Measurements from ENCODE around the gene HMX3. TPM values are rescaled to one million over a fixed set of nuclear protein-coding genes. Genes with fewer than 3 reads are reported as not detected.

The HMX3 gene
- total and polyA plus RNA-seq, 2 of the 13 experiments (the other 11 are each of a cell fraction or from before 2014, with no cell fraction given): not detected

DNA sequence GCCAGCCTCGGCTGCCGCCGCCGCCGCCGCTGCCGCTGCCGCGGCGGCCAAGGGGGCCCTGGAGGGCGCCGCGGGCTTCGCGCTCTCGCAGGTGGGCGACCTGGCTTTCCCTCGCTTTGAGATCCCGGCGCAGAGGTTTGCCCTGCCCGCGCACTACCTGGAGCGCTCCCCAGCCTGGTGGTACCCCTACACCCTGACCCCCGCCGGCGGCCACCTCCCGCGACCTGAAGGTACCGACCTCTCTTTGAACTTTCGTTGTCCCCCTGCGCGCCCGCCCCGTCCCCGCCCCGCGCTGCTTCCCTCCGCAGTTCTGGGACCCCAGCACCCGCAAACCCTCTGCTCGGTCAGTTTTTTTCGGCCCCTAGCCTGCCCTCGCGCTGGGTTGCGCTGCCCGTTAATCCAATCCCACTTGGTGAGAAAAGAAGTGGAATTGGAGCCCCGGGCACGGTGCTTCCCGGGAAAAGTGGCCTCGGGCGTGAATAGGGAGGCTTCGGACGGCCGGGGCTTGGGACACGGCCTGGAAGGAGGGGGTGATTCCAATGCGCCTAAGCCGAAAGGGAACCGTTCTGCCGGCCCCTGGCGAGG, 543 bp downstream of the HMX3 start:
- ChIA-PET CTCF (ENCODE audit: low intra/inter-chr PET ratio, low total read pairs) (no interaction called here), POLR2A (no interaction called here)
- Histone ChIP-seq H2AFZ (ENCODE audit: low read length) (no peak overlapping the region), H3K9ac (ENCODE audit: insufficient read depth, low read depth, low read length) (no peak overlapping the region), H3K79me2 (ENCODE audit: insufficient read depth, low read length) (no peaks in the 10 kb centered on the region), H4K20me1 (ENCODE audit: insufficient read depth, low read length) (peaks cover 6% of the 10 kb centered on the region; the same call in 1 of the 2 replicates), H3K4me1 (ENCODE audit: insufficient read depth, low read length) (peaks cover 60% of the 10 kb centered on the region), H3K9me3 (ENCODE audit: low read length) (no peaks in the 10 kb centered on the region), H3K36me3 (replicated peaks in 1 of 2; ENCODE audit: control insufficient read depth in 1 of 2, insufficient read depth in 2 of 2, low read length in 2 of 2) (no peaks in the 10 kb centered on the region), H3K27me3 (ENCODE audit: control insufficient read depth in 1 of 2, insufficient read depth in 2 of 2, low read length in 2 of 2) (peaks cover 18 to 86% of the 10 kb centered on the region in 2 experiments; a peak in 4 of 5 replicates), H3K27ac (ENCODE audit: extremely low read length, insufficient read depth, low read length) (no peak overlapping the region), H3K4me2 (ENCODE audit: low read depth, low read length) (peak overlapping the region; percentile 69), H3K4me3 (replicated peaks in 1 of 3; ENCODE audit: insufficient read depth in 1 of 3, low read depth in 2 of 3, low read length in 3 of 3) (peak overlapping the region; percentile 27 to 61 (median 37); a peak in 5 of 6 replicates)
- DNase-seq (ENCODE audit: low spot score): no peak
- no peak for ATAC-seq
- BruUV-seq (replicated peaks): no TSS peak
- 6% methylated on average over 48 of the region's 59 CpGs for WGBS (ENCODE audit: low lambda C conversion rate)
- intact Hi-C loops (cut with micrococcal nuclease; ENCODE audit: unreplicated experiment) (loop anchor here (5.0 kb wide), 1 partner anchor 131 kb away; no protein-coding TSS in a partner anchor), in situ Hi-C loops (cut with HindIII; ENCODE audit: extremely low pct_ligation_motif_present, low pct_unique_long_range_greater_than_20kb) (no loop called here)
- TF ChIP-seq, protein P1, sequence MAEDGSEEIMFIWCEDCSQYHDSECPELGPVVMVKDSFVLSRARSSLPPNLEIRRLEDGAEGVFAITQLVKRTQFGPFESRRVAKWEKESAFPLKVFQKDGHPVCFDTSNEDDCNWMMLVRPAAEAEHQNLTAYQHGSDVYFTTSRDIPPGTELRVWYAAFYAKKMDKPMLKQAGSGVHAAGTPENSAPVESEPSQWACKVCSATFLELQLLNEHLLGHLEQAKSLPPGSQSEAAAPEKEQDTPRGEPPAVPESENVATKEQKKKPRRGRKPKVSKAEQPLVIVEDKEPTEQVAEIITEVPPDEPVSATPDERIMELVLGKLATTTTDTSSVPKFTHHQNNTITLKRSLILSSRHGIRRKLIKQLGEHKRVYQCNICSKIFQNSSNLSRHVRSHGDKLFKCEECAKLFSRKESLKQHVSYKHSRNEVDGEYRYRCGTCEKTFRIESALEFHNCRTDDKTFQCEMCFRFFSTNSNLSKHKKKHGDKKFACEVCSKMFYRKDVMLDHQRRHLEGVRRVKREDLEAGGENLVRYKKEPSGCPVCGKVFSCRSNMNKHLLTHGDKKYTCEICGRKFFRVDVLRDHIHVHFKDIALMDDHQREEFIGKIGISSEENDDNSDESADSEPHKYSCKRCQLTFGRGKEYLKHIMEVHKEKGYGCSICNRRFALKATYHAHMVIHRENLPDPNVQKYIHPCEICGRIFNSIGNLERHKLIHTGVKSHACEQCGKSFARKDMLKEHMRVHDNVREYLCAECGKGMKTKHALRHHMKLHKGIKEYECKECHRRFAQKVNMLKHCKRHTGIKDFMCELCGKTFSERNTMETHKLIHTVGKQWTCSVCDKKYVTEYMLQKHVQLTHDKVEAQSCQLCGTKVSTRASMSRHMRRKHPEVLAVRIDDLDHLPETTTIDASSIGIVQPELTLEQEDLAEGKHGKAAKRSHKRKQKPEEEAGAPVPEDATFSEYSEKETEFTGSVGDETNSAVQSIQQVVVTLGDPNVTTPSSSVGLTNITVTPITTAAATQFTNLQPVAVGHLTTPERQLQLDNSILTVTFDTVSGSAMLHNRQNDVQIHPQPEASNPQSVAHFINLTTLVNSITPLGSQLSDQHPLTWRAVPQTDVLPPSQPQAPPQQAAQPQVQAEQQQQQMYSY (CRISPR knock-in tag; IDR thresholded peaks at IDR 0.05): no peak
- no peak for TF ChIP-seq PRPF4 (IDR thresholded peaks at IDR 0.05; ENCODE audit: low read depth, low read length, poor library complexity, severe bottlenecking)
- no peak for TF ChIP-seq DMAP1 (CRISPR knock-in tag; IDR thresholded peaks at IDR 0.05)
- no peak for TF ChIP-seq ZNF121 (CRISPR knock-in tag; IDR thresholded peaks at IDR 0.05)
- no peak for TF ChIP-seq MED13 (CRISPR knock-in tag; IDR thresholded peaks at IDR 0.05)
- no peak for TF ChIP-seq YY1 (IDR thresholded peaks at IDR 0.05; ENCODE audit: insufficient read depth, insufficient replicate concordance, low read depth, low read length)
- no peak for TF ChIP-seq XRCC5 (optimal IDR thresholded peaks at IDR 0.05; ENCODE audit: low read length)
- TF ChIP-seq, protein P2, sequence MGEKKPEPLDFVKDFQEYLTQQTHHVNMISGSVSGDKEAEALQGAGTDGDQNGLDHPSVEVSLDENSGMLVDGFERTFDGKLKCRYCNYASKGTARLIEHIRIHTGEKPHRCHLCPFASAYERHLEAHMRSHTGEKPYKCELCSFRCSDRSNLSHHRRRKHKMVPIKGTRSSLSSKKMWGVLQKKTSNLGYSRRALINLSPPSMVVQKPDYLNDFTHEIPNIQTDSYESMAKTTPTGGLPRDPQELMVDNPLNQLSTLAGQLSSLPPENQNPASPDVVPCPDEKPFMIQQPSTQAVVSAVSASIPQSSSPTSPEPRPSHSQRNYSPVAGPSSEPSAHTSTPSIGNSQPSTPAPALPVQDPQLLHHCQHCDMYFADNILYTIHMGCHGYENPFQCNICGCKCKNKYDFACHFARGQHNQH (CRISPR knock-in tag; IDR thresholded peaks at IDR 0.05): no peak
- 0 out of 2 replicates have a peak, but pooled peaks have one; percentile 4 for TF ChIP-seq ZFY (CRISPR knock-in tag; IDR thresholded peaks at IDR 0.05)
- peak; percentile 83 for TF ChIP-seq EZH2 (conservative IDR thresholded peaks at IDR 0.05; ENCODE audit: low read depth, low read length)
- TF ChIP-seq CBX2 (IDR thresholded peaks at IDR 0.05; ENCODE audit: low read depth, low read length): peak; percentile 59; the same call in 1 of the 2 replicates
- no peak for TF ChIP-seq CBX2 (CRISPR knock-in tag; IDR thresholded peaks at IDR 0.05; ENCODE audit: low read depth)
- TF ChIP-seq SP5 (CRISPR knock-in tag; IDR thresholded peaks at IDR 0.05; ENCODE audit: borderline replicate concordance, low read depth): no peak
- TF ChIP-seq ZNF552 (CRISPR knock-in tag; IDR thresholded peaks at IDR 0.05; ENCODE audit: borderline replicate concordance): no peak
- FAIRE-seq: no peak
